Activated naive CD4-positive, alpha-beta T cell treated with anti-CD3 and anti-CD28 coated beads for 36 hours (primary cell): ENCODE measurements around the gene HTR1A. TPM values are rescaled to one million over a fixed set of nuclear protein-coding genes. Genes with fewer than 3 reads are reported as not detected.

Experiments
- CTCF ChIA-PET: fragments of 350-600 bp; sonication (Branson Sonifier 250); formaldehyde crosslinking; loops from one replicate; lab custom pipeline; 2021; ENCODE audit warnings: antibody characterized with exemption; lab: Charles Lee
- DNase-seq: peaks from one replicate; pipeline ENCODE4 v3.0.0-alpha.2; 2020
- H3K27ac Mint-ChIP-seq: one replicate; pipeline ENCODE4 v1.8.0; 2021; ENCODE audit warnings: mild to moderate bottlenecking, mixed read lengths
- H3K27me3 Mint-ChIP-seq: one replicate; pipeline ENCODE4 v1.8.0; 2021; ENCODE audit warnings: low read depth, mixed read lengths
- H3K36me3 Mint-ChIP-seq: one replicate; pipeline ENCODE4 v1.8.0; 2021; ENCODE audit warnings: low read depth, mixed read lengths
- H3K4me1 Mint-ChIP-seq: one replicate; pipeline ENCODE4 v1.8.0; 2021; ENCODE audit warnings: low read depth, mixed read lengths
- H3K4me3 Mint-ChIP-seq: one replicate; pipeline ENCODE4 v1.8.0; 2021; ENCODE audit warnings: mild to moderate bottlenecking, moderate library complexity, mixed read lengths
- H3K9me3 Mint-ChIP-seq: one replicate; pipeline ENCODE4 v1.8.0; 2021; ENCODE audit warnings: mixed read lengths
- intact Hi-C: fragments of 100-400 bp; cut with micrococcal nuclease; formaldehyde crosslinking; loops from one replicate; pipeline ENCODE4 v1.15.1; 2023
- total RNA-seq, 2 experiments: library from RNA; stranded (reverse); gene quantifications; one replicate each; pipeline ENCODE4 v1.2.3, GENCODE V29; 2021

HTR1A gene
- total RNA-seq = not detected

GRCh38 chr5:63962279-63962678 lies at the start of gene HTR1A:
HTR1A (minus strand) TSS chr5:63962445; CDS start chr5:63961719, 726 bp downstream.
- Mint-ChIP-seq H3K9me3 (peaks cover 3% of the 10 kb centered on the region), H3K4me3 (no peak within 1 kb of the TSS), H3K27ac (no peak within 1 kb of the TSS), H3K4me1 (no peaks in the 10 kb centered on the region), H3K36me3 (peaks cover 4% of the 10 kb centered on the region), H3K27me3 (peaks cover 41% of the 10 kb centered on the region)
- CTCF ChIA-PET = interaction anchor here (0.7 kb wide), 1 partner anchor 589 kb away, joined by 4 read pairs; no protein-coding TSS in a partner anchor
- intact Hi-C loops = loop anchor here (2.0 kb wide), 1 partner anchor 835 kb away; no protein-coding TSS in a partner anchor
- DNase-seq = no peak

GRCh38 chr5:64003966-64004365 lies 41.7 kb upstream of the HTR1A start:
- intact Hi-C loops = no loop called here
- DNase-seq = no peak

GRCh38 chr5:64000096-64000495 lies 37.9 kb upstream of the HTR1A start:
- DNase-seq = no peak
- Mint-ChIP-seq H3K9me3 (peaks cover 4% of the 10 kb centered on the region), H3K4me1 (no peaks in the 10 kb centered on the region), H3K36me3 (no peaks in the 10 kb centered on the region), H3K4me3 (no peak overlapping the region), H3K27ac (no peak overlapping the region), H3K27me3 (no peaks in the 10 kb centered on the region)
- CTCF ChIA-PET = no interaction called here
- intact Hi-C loops = no loop called here

More at GRCh38 chr5:64003966-64004365, 41.7 kb upstream of the HTR1A start:
- no peak overlapping the region for H3K4me3 Mint-ChIP-seq
- H3K36me3 Mint-ChIP-seq = no peaks in the 10 kb centered on the region
- H3K4me1 Mint-ChIP-seq = no peaks in the 10 kb centered on the region
- CTCF ChIA-PET = no interaction called here
- H3K27me3 Mint-ChIP-seq = no peaks in the 10 kb centered on the region
- no peaks in the 10 kb centered on the region for H3K9me3 Mint-ChIP-seq
- no peak overlapping the region for H3K27ac Mint-ChIP-seq

- no peak overlapping the region for H3K27ac Mint-ChIP-seq
- H3K4me1 Mint-ChIP-seq = no peaks in the 10 kb centered on the region
- intact Hi-C loops = no loop called here
- CTCF ChIA-PET = no interaction called here
- H3K36me3 Mint-ChIP-seq = no peaks in the 10 kb centered on the region
- DNase-seq = no peak
- H3K27me3 Mint-ChIP-seq = no peaks in the 10 kb centered on the region
- H3K4me3 Mint-ChIP-seq = no peak overlapping the region
- H3K9me3 Mint-ChIP-seq = peaks cover 2% of the 10 kb centered on the region
Measured at GRCh38 chr5:63987053-63987452, 24.8 kb upstream of the HTR1A start.

GRCh38 chr5:63981864-63982263 lies 19.6 kb upstream of the HTR1A start:
- no peak overlapping the region for H3K27ac Mint-ChIP-seq
- no peaks in the 10 kb centered on the region for H3K36me3 Mint-ChIP-seq
- H3K4me1 Mint-ChIP-seq = no peaks in the 10 kb centered on the region
- H3K27me3 Mint-ChIP-seq = no peaks in the 10 kb centered on the region
- no peak overlapping the region for H3K4me3 Mint-ChIP-seq
- H3K9me3 Mint-ChIP-seq = peaks cover 10% of the 10 kb centered on the region
- intact Hi-C loops = no loop called here
- DNase-seq = no peak
- CTCF ChIA-PET = no interaction called here

GRCh38 chr5:63963926-63964325 lies 1.7 kb upstream of the HTR1A start:
- H3K27ac Mint-ChIP-seq = no peak overlapping the region
- intact Hi-C loops = loop anchor here (1.0 to 2.0 kb wide), 2 partner anchors 563 to 837 kb away; no protein-coding TSS in a partner anchor
- H3K9me3 Mint-ChIP-seq = peaks cover 3% of the 10 kb centered on the region
- peaks cover 34% of the 10 kb centered on the region for H3K27me3 Mint-ChIP-seq
- no peaks in the 10 kb centered on the region for H3K4me1 Mint-ChIP-seq
- no peak overlapping the region for H3K4me3 Mint-ChIP-seq
- DNase-seq = no peak
- peaks cover 3% of the 10 kb centered on the region for H3K36me3 Mint-ChIP-seq
- CTCF ChIA-PET = interaction anchor here (0.6 to 1.1 kb wide), 2 partner anchors 11 to 16 kb away, joined by 3 to 4 read pairs; no protein-coding TSS in a partner anchor

GRCh38 chr5:63963080-63963735 lies 963 bp upstream of the HTR1A start:
- DNase-seq = peak; percentile 52
- intact Hi-C loops = loop anchor here (1.0 to 2.0 kb wide), 2 partner anchors 562 to 836 kb away; no protein-coding TSS in a partner anchor
- Mint-ChIP-seq H3K27me3 (peaks cover 40% of the 10 kb centered on the region), H3K4me3 (no peak overlapping the region), H3K27ac (no peak overlapping the region), H3K9me3 (peaks cover 3% of the 10 kb centered on the region), H3K4me1 (no peaks in the 10 kb centered on the region), H3K36me3 (peaks cover 4% of the 10 kb centered on the region)
- CTCF ChIA-PET = interaction anchor here (0.6 to 1.1 kb wide), 2 partner anchors 11 to 17 kb away, joined by 3 to 4 read pairs; no protein-coding TSS in a partner anchor

- no peak overlapping the region for H3K27ac Mint-ChIP-seq
- CTCF ChIA-PET = no interaction called here
- DNase-seq = no peak
- H3K9me3 Mint-ChIP-seq = peaks cover 3% of the 10 kb centered on the region
- no peak overlapping the region for H3K4me3 Mint-ChIP-seq
- H3K4me1 Mint-ChIP-seq = no peaks in the 10 kb centered on the region
- peaks cover 41% of the 10 kb centered on the region for H3K27me3 Mint-ChIP-seq
- H3K36me3 Mint-ChIP-seq = peaks cover 4% of the 10 kb centered on the region
- intact Hi-C loops = loop anchor here (2.0 kb wide), 1 partner anchor 835 kb away; no protein-coding TSS in a partner anchor
Measured at GRCh38 chr5:63961598-63962161, 565 bp downstream of the HTR1A start.

GRCh38 chr5:63961125-63961597 lies 1.1 kb downstream of the HTR1A start:
- CTCF ChIA-PET = no interaction called here
- Mint-ChIP-seq H3K9me3 (peaks cover 3% of the 10 kb centered on the region), H3K27ac (no peak overlapping the region), H3K4me3 (no peak overlapping the region), H3K27me3 (peaks cover 41% of the 10 kb centered on the region), H3K36me3 (peaks cover 4% of the 10 kb centered on the region), H3K4me1 (no peaks in the 10 kb centered on the region)
- no peak for DNase-seq
- intact Hi-C loops = no loop called here

GRCh38 chr5:63960646-63961045 lies 1.6 kb downstream of the HTR1A start:
- intact Hi-C loops = no loop called here
- no peak for DNase-seq
- Mint-ChIP-seq H3K4me3 (no peak overlapping the region), H3K9me3 (peaks cover 6% of the 10 kb centered on the region), H3K27ac (no peak overlapping the region), H3K4me1 (no peaks in the 10 kb centered on the region), H3K27me3 (peaks cover 41% of the 10 kb centered on the region), H3K36me3 (peaks cover 4% of the 10 kb centered on the region)
- CTCF ChIA-PET = no interaction called here

GRCh38 chr5:63959177-63959982 lies 2.9 kb downstream of the HTR1A start:
- peaks cover 9% of the 10 kb centered on the region for H3K9me3 Mint-ChIP-seq
- peaks cover 4% of the 10 kb centered on the region for H3K36me3 Mint-ChIP-seq
- no peak overlapping the region for H3K4me3 Mint-ChIP-seq
- CTCF ChIA-PET = no interaction called here
- H3K27ac Mint-ChIP-seq = no peak overlapping the region
- H3K27me3 Mint-ChIP-seq = peaks cover 41% of the 10 kb centered on the region
- intact Hi-C loops = no loop called here
- no peak for DNase-seq
- no peaks in the 10 kb centered on the region for H3K4me1 Mint-ChIP-seq

GRCh38 chr5:63958654-63959053 lies 3.6 kb downstream of the HTR1A start:
- H3K36me3 Mint-ChIP-seq = peaks cover 4% of the 10 kb centered on the region
- CTCF ChIA-PET = no interaction called here
- no peak for DNase-seq
- intact Hi-C loops = no loop called here
- peaks cover 41% of the 10 kb centered on the region for H3K27me3 Mint-ChIP-seq
- no peak overlapping the region for H3K4me3 Mint-ChIP-seq
- no peak overlapping the region for H3K27ac Mint-ChIP-seq
- H3K4me1 Mint-ChIP-seq = no peaks in the 10 kb centered on the region
- H3K9me3 Mint-ChIP-seq = peaks cover 13% of the 10 kb centered on the region
